Activated naive CD8-positive, alpha-beta T cell treated with anti-CD3 and anti-CD28 coated beads for 36 hours (primary cell): Measurements from ENCODE around the gene SPACA4. TPM values are rescaled to one million over a fixed set of nuclear protein-coding genes. Genes with fewer than 3 reads are reported as not detected.

Experiments used
- DNase-seq: peaks from one replicate; pipeline ENCODE4 v3.0.0; 2021
- H3K27ac Mint-ChIP-seq: one replicate; pipeline ENCODE4 v1.8.0; 2022; ENCODE audit warnings: mild to moderate bottlenecking, moderate library complexity, mixed read lengths
- H3K27me3 Mint-ChIP-seq: one replicate; pipeline ENCODE4 v1.8.0; 2022; ENCODE audit warnings: mild to moderate bottlenecking, mixed read lengths
- H3K36me3 Mint-ChIP-seq: one replicate; pipeline ENCODE4 v1.8.0; 2021; ENCODE audit warnings: mild to moderate bottlenecking, mixed read lengths
- H3K4me1 Mint-ChIP-seq: one replicate; pipeline ENCODE4 v1.8.0; 2021; ENCODE audit warnings: mixed read lengths
- H3K4me3 Mint-ChIP-seq: one replicate; pipeline ENCODE4 v1.8.0; 2022; ENCODE audit warnings: mild to moderate bottlenecking, moderate library complexity, mixed read lengths
- H3K9me3 Mint-ChIP-seq: one replicate; pipeline ENCODE4 v1.8.0; 2022; ENCODE audit warnings: mixed read lengths
- total RNA-seq, 2 experiments: library from RNA; stranded (reverse); gene quantifications; one replicate each; pipeline ENCODE4 v1.2.3, GENCODE V29; 2021

Gene SPACA4
- total RNA-seq, 2 experiments from 2014 or later, result not detected

DNA sequence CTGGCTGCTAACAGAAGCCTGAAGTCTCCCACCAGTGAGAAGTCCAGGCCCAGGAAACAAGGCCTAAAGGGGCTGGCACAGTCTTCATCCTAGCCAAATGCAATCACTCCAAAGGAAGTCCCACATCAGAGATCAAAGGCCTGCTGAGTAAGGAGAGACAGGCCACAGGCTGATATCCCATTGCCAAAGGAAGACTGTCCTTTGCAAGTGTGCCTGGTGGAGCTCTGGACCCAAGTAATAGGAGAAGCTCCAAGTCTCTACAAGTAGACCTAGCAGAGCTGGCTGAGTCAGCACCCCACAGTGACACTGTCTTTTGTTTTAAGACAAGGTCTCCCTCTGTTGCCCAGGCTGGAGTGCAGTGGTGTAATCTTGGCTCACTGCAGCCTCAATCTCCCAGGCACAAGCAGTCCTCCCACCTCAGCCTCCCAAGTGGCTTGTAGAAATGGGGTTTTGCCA, 26.2 kb downstream of the SPACA4 start:
- Mint-ChIP-seq H3K9me3 (no peaks in the 10 kb centered on the region), H3K36me3 (peaks cover 5% of the 10 kb centered on the region), H3K4me3 (peak overlapping the region; percentile 40), H3K4me1 (peaks cover 31% of the 10 kb centered on the region), H3K27me3 (no peaks in the 10 kb centered on the region), H3K27ac (peak overlapping the region; percentile 85)
- no peak for DNase-seq

DNA sequence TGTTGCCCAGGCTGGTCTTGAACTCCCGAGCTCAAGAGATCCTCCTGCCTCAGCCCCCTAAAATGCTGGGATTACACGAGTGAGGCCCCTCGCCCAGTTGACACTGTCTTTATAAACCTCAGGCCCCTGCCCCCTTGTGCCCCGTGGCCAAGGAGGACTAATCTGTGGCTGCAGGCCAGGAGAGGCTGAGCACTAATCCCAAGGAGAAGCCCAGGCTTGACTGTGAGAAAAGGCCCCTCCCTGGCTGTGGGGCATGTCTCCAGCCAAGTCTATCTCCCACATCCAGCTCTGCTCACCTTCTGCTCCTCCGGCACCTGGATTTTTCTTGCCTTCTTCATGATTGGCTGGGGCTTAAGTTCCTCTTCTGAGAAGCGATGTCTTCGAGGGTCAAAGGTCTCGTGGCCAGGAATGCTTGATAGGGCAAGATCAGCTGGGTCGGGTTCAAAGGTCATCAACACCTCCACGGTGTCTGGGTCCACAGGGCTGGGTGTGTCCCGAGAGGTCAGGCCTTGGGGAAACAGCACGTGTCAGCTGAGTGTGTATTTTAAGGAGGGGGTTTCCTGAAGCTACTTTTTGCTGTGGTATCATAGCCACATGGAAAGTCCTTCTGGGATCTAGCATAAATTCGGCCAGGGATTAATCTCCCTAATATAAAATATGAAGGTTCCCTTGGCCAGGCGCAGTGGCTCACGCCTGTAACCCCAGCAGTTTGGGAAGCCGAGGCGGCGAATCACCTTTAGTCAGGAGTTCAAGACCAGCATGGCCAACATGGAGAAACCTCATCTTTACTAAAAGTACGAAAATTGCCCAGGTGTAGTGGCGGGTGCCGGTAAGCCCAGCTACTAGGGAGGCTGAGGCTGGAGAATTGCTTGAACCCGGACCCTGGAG, 26.9 kb downstream of the SPACA4 start:
- peaks cover 37% of the 10 kb centered on the region for H3K4me1 Mint-ChIP-seq
- H3K36me3 Mint-ChIP-seq, result peaks cover 6% of the 10 kb centered on the region
- peak overlapping the region; percentile 77 for H3K4me3 Mint-ChIP-seq
- peak overlapping the region; percentile 85 for H3K27ac Mint-ChIP-seq
- H3K9me3 Mint-ChIP-seq, result no peaks in the 10 kb centered on the region
- DNase-seq, result no peak
- H3K27me3 Mint-ChIP-seq, result no peaks in the 10 kb centered on the region

DNA sequence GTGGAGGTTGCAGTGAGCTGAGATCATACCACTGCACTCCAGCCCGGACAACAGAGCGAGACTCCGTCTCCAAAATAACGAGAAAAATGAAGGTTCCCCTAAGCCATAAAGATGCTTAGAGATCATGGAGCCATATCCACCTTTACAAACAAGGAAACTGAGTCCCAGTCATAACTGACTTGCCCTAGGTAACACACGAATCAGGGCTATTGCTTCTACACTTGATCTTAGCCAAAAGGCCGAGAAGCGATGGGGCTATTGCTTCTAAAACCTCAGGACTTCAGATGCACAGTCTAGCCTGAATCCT, 27.4 kb downstream of the SPACA4 start:
- Mint-ChIP-seq H3K4me3 (peak overlapping the region; percentile 77), H3K9me3 (no peaks in the 10 kb centered on the region), H3K27me3 (no peaks in the 10 kb centered on the region), H3K4me1 (peaks cover 43% of the 10 kb centered on the region), H3K36me3 (peaks cover 12% of the 10 kb centered on the region), H3K27ac (peak overlapping the region; percentile 85)
- DNase-seq, result no peak

DNA sequence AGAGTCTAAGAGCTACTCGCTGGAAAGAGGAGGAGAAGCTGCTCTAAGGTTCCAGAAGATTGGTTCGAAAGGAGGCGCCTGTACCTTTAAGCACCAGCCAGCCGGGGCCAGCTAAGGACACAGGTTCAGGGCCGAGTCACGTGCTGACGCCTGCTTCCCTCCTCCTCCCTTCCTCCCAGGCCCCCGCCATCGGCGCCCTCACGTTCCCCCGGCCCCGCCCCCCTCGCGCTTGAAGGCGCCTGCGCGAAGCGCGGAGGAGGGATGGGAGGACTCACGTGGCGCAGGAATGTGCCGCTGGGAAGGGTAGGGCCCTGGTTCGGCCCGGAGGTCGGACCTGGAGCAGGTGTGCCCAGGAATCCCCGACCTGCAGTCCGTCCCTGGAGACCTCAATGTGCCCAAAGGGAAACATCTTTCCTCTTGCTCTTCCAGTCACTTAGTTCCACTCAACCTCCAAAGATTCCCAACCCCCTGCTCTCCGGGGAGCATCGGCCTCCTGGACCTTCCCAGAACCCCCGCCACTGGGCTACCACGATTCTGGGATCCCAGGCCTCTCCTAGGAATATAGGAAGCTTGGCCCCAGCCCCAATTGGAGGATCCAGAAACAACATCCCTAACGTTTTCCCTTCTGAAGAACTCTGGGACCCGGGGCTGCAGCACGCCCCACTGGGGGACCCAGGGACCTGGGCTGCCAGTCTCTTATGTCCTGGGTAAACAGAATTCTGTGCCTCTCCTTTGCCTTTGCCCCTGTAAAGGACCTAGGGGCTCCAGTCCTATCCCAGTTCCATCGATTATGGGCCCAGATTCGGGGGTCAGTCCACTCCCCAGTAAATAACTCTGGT, 28.1 kb downstream of the SPACA4 start:
- DNase-seq, result peak; percentile 91
- Mint-ChIP-seq H3K36me3 (peaks cover 12% of the 10 kb centered on the region), H3K4me1 (peaks cover 48% of the 10 kb centered on the region), H3K27ac (peak overlapping the region; percentile 85), H3K4me3 (peak overlapping the region; percentile 77), H3K9me3 (no peaks in the 10 kb centered on the region), H3K27me3 (no peaks in the 10 kb centered on the region)

DNA sequence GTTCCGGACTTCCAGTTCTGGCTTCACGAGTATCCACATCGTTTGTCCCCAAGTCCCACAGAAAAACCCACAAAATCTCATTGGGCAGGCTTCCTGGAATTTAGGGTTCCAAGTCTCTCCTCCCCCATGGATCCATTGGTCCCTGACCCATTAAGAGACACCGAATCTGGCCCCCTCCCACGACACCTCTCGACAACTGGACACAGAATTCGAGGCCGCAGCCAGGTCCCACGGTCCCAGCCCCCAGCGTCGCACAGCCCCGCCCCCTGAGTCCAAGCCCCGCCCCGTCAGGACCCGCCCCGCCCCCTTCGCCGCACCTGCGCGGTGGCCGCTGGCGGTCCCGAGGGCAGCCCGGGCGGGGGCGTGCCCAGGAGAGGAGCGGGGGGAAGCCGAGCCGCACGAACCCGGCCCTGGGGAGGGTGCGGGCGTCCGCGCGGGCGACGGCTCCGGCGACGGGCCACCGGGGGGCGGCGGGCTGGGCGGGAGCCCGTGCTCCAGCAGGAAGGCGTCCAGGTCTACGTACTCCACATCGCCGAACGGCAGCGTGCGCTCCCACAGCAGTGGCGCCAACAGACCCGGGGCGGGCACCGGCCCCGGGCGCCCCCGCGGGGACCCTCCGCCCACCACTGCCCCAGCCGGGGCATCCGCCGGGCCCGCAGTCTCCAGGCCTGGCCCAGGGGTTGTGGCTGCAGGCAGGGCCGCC, 28.9 kb downstream of the SPACA4 start:
- H3K4me1 Mint-ChIP-seq, result peaks cover 50% of the 10 kb centered on the region
- peaks cover 11% of the 10 kb centered on the region for H3K36me3 Mint-ChIP-seq
- no peaks in the 10 kb centered on the region for H3K9me3 Mint-ChIP-seq
- peak; percentile 85 for DNase-seq
- peak overlapping the region; percentile 95 for H3K4me3 Mint-ChIP-seq
- H3K27me3 Mint-ChIP-seq, result no peaks in the 10 kb centered on the region
- H3K27ac Mint-ChIP-seq, result peak overlapping the region; percentile 92

DNA sequence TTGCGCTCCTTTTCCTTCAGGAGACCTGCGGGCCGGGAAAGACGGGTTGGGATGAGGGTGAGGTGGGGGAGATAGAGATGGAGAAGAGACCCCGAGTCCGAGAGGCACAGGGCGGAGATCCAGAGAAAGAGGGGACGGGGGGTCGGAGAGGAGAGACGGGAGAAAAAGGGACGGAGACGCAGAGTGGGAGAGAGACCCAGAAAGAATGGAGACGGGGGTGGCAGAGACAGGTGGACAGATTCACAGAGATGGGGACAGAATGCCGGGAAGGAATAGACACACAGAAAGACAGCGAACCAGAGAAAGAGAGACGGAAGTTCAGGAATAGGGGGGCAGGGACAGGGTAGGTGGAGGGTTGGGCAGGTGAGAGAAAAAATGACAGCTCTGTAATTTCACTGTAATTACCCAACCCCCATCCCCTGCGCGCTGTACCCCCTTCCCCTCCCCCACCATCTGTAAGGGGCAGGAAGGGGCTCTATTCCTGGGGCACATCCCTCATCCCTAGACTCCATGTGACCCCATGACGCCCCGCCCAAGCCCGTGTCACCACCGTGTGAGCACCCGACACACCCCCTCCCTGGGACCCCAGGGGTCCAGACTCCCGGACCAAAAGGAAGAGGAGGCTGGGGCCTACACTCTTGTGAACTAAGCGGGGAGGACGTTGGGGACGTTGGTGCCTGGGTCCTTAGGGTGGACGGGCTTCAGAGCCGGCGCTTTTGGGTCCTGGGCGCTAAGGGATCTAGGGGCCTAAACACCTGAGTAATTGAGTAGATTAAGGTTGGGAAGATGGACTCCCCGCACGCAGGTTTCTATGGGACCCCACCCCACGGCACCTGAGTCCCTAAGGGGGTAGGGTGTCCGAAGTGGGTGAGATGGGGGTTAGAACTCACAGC, 29.7 kb downstream of the SPACA4 start:
- no peaks in the 10 kb centered on the region for H3K27me3 Mint-ChIP-seq
- no peaks in the 10 kb centered on the region for H3K9me3 Mint-ChIP-seq
- H3K4me1 Mint-ChIP-seq, result peaks cover 50% of the 10 kb centered on the region
- peak overlapping the region; percentile 95 for H3K4me3 Mint-ChIP-seq
- H3K36me3 Mint-ChIP-seq, result peaks cover 10% of the 10 kb centered on the region
- DNase-seq, result no peak
- H3K27ac Mint-ChIP-seq, result peak overlapping the region; percentile 92

DNA sequence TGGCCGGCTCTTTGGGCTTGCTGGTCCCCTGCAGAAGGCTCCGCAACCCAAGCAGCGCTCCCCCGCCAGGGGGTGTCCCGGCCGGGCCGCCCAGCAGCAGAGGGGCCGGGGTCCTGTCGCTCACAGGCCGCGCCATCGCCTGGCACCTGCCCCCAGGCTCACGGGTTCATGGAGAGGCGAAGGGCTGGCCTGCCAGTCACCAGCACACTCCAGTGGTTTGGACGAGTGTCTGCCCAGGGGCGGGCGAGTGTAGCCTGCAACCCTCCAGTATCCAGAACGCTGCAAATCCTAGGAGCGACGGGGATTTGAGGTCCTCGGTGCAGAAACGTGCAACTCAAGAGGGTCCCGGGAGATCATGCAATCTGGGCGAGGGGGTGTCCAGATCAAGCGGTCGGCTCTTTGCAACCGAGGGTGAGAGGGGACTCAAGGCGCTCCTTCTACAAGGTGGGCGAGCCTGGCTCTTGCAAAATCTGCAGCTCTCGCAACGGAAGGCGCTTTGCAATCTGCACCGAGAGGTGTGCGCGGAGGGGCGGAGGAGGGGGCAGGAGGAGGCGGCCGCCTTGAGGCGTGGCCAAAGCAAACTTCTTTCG, 30.4 kb downstream of the SPACA4 start, which contains the start of gene DBP:
Gene DBP, minus strand, starts transcription at position 521 of the 590 bp plus-strand sequence. Its CDS starts 385 bp downstream, at position 136.
- H3K9me3 Mint-ChIP-seq, result no peaks in the 10 kb centered on the region
- DNase-seq, result no peak
- peak within 1 kb of the TSS; percentile 95 for H3K4me3 Mint-ChIP-seq
- H3K4me1 Mint-ChIP-seq, result peaks cover 50% of the 10 kb centered on the region
- peaks cover 10% of the 10 kb centered on the region for H3K36me3 Mint-ChIP-seq
- H3K27ac Mint-ChIP-seq, result peak within 1 kb of the TSS; percentile 98
- no peaks in the 10 kb centered on the region for H3K27me3 Mint-ChIP-seq

DNA sequence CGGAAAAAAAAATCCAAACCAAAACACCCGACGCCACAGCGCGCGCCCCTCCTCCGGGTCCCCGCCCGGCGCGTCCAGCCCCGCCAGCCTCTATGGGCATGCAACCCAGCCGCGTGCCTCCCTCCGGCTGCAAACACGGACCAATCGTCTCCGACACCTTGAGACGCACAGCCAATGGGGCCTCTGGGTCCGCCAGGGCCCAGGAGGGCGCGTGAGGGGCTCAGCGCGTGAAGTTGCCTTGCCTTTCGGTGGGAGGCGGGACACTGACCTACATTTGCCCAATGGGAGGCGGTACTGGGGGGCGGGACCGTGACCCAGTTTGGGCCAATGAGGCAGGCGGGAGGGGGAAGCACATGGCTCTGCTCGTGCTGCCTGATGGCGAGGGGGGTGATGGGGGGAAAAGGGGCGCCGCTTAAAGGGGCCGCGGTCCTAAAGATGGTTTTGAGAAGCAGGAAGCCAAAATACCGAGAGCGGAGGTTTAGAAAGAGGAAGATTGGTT, 31.0 kb downstream of the SPACA4 start:
- H3K4me1 Mint-ChIP-seq, result peaks cover 47% of the 10 kb centered on the region
- H3K27ac Mint-ChIP-seq, result peak overlapping the region; percentile 98
- H3K27me3 Mint-ChIP-seq, result no peaks in the 10 kb centered on the region
- peaks cover 10% of the 10 kb centered on the region for H3K36me3 Mint-ChIP-seq
- peak overlapping the region; percentile 95 for H3K4me3 Mint-ChIP-seq
- no peaks in the 10 kb centered on the region for H3K9me3 Mint-ChIP-seq
- DNase-seq, result peak; percentile 99

DNA sequence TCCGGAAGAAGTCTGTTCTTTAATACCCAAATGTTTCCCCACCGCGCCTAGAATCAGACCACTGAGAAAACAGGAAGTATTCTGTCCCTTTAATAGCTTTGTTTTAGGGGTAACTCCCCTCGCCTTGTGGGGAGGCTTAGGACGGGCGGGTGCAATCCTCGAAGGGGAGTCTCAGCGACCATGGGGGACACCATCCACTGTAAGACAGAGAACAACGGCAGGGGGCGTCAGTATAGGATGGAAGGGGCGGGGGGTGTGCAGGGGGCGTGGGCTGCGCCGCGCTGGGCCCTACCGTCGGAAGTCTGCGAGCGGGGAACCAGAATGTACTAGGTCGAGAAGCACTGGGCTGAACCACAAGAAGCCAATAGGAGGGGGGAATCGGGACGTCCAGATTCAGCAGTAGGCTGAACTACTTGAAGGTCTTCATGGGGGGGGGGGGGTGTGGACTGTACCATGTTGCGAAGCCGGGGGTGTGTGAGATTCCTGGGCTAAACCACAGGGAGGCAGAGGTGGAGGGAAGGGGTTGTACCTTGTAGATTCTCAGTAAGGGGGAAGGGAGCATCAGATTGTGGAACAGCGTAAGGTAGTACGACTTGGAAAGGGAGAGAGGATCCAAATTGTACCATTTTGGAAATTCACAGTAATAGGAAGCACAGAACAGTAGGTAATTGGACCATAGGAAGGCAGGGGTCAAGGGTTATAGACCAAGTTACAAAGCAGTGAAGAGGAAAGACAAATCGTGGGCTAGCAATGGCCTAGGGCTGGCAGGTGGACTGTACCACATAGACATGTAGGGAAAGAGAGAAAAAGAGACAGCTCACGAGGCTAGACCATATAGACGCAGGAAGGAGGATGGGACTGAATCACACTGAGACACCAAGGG, 31.6 kb downstream of the SPACA4 start:
- Mint-ChIP-seq H3K9me3 (no peaks in the 10 kb centered on the region), H3K4me1 (peaks cover 42% of the 10 kb centered on the region), H3K36me3 (peaks cover 10% of the 10 kb centered on the region), H3K4me3 (peak overlapping the region; percentile 87), H3K27ac (peak overlapping the region; percentile 98), H3K27me3 (no peaks in the 10 kb centered on the region)
- DNase-seq, result peak; percentile 78

DNA sequence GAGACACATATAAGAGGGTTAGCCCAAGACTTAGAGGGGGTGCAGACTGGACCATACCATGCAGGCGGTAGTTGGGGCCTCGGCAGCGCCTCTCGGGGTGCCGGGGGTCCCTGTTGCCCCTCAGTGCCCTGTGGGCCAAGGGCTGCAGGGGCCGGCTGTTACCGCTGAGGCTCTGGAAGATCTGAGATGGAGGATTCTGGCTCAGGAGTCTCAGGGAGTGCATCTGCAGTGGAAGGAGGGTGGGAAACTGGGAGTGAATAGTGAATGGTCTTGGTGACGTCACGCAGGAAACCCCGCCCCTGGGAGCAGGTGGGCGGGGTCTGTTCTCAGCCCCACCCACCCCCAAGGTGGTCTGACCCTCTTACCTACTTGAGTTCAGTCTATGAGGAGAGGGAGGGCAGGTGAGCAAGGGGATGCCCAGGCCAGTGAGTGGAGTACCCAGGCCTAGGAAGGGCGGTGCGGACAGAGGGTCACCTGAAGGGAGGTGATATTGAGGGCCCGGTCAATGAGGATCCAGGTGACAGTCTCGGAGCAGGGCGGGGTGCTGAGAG, 32.4 kb downstream of the SPACA4 start:
- Mint-ChIP-seq H3K27ac (peak overlapping the region; percentile 98), H3K36me3 (peaks cover 10% of the 10 kb centered on the region), H3K27me3 (no peaks in the 10 kb centered on the region), H3K4me1 (peaks cover 38% of the 10 kb centered on the region), H3K4me3 (peak overlapping the region; percentile 87), H3K9me3 (no peaks in the 10 kb centered on the region)
- no peak for DNase-seq

DNA sequence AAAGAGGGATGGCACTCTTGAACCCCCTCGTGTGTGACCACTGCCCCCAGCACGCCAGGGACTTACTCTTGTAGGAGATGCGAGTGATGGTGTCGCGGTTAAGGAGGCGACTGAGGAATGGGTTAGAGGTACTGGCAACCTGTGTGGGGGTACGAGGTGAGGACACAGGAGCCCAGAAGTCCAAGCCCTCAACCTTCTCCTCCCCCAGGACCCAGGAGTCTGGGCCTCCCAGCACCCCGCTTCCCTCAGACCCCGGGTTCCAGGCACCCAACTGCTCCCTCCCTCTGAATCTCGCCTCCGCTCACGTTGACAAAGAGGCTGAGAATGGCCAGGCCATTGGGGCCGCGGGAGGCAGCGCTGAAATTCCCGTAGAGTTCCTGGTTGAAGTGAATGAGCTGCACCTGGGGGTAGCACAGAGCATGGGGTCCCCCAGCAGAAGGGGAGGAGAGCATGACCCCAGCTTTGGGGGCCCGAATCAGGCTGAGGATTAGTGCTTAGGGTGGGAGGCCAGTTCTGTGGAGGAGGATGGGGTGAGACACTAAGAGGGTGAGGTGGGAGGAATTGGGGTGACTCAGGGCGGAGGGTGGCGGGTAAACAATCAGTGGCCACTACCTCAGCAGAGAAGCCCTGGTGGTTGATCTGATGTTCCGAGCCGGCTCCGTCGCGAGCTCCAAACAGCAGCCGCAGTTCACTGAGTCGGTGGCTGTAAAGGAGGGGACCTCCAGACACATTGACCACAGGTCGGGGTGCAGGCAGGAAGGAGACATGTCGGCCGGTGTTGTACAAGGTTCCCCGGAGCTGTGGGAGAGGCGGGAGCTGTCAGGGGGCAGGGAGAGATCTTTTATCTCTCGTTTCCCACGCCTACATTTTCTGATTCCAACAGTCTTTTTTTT, 33.2 kb downstream of the SPACA4 start:
- DNase-seq, result no peak
- Mint-ChIP-seq H3K4me3 (peak overlapping the region; percentile 45), H3K27me3 (no peaks in the 10 kb centered on the region), H3K27ac (peak overlapping the region; percentile 51), H3K4me1 (peaks cover 35% of the 10 kb centered on the region), H3K36me3 (peaks cover 10% of the 10 kb centered on the region), H3K9me3 (no peaks in the 10 kb centered on the region)

DNA sequence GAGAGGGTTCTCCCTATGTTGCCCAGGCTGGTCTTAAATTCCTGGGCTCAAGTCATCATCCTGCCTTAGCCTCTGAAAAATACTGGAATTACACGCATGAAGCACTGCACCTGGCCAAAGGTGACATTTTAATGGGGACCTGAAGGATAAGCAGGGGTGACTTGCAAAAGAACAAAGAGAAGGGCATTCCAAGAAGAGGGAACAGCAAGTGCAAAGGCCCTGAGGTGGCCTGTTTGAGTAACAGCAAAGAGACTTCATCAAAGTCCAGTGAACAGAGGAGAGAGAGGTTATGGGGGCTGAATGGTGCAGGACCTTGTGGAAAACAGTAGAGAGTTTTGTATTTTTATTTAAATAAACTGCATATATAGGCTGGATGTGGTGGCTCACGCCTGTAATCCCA, 35.3 kb downstream of the SPACA4 start:
- Mint-ChIP-seq H3K4me1 (peaks cover 39% of the 10 kb centered on the region), H3K27ac (no peak overlapping the region)
- no peak for DNase-seq

More for the DNA sequence above, 35.3 kb downstream of the SPACA4 start:
- H3K36me3 Mint-ChIP-seq, result peaks cover 10% of the 10 kb centered on the region
- no peaks in the 10 kb centered on the region for H3K27me3 Mint-ChIP-seq
- H3K9me3 Mint-ChIP-seq, result no peaks in the 10 kb centered on the region
- no peak overlapping the region for H3K4me3 Mint-ChIP-seq
